Measurements from ENCODE around the gene BTBD18. TPM values are rescaled to one million over a fixed set of nuclear protein-coding genes. Genes with fewer than 3 reads are reported as not detected.
A peak's percentile ranks its signal among the peaks of the same experiment; 100 is the strongest.

Gene BTBD18
- total and polyA plus RNA-seq, 10 of the 15 experiments (the other 5 are each of a cell fraction or from before 2014, with no cell fraction given), result 0.05 to 0.58 (median 0.19) TPM; not detected in 6

GRCh38 chr11:57752954-57753353 is 1.3 kb upstream of the BTBD18 start:
- no peaks in the 10 kb centered on the region for H4K20me1 ChIP-seq (ENCODE audit: control insufficient read depth, insufficient read depth)
- no peak for FAIRE-seq
- ATAC-seq, result no peak
- no peak overlapping the region for H3K4me2 ChIP-seq (ENCODE audit: control insufficient read depth, insufficient read depth)
- intact Hi-C loops (cut with micrococcal nuclease; ENCODE audit: unreplicated experiment), result no loop called here
- H3K27ac ChIP-seq (ENCODE audit: control insufficient read depth, insufficient read depth), result no peak overlapping the region
- 95% methylated on average over 30 of the region's 30 CpGs for WGBS (ENCODE audit: insufficient coverage, insufficient replicate concordance, low lambda C conversion rate, missing lambda C conversion rate)
- in situ Hi-C loops (cut with MboI), result no loop called here
- no peak overlapping the region for H2AFZ ChIP-seq (ENCODE audit: control insufficient read depth, low read depth, low read length)
- SMC1A ChIA-PET (ENCODE audit: uncharacterized antibody, unreplicated experiment), result interaction anchor here (3.3 kb wide), 1 partner anchor 47 kb away, joined by 58 read pairs; no protein-coding TSS in a partner anchor
- no peak overlapping the region for H3K9ac ChIP-seq (ENCODE audit: control insufficient read depth, insufficient read depth, low read length)
- H3K4me1 ChIP-seq (ENCODE audit: control insufficient read depth, insufficient read depth, low read length), result no peaks in the 10 kb centered on the region
- no peaks in the 10 kb centered on the region; the same call in 2 of the 3 replicates for H3K9me3 ChIP-seq (replicated peaks; ENCODE audit: control insufficient read depth, insufficient read depth, low read length)
- TF ChIP-seq POLR2AphosphoS5 (IDR thresholded peaks at IDR 0.05; ENCODE audit: low read length) (no peak), POLR2A (IDR thresholded peaks at IDR 0.05; ENCODE audit: low read depth, low read length) (peak; percentile 62)
- CTCF ChIA-PET, result interaction anchor here (1.1 to 12.2 kb wide), 4 partner anchors 10 to 52 kb away, joined by 4 to 227 read pairs (median 23); partner anchors contain the start of gene CTNND1
- H3K4me3 ChIP-seq, result no peak overlapping the region
- DNase-seq (ENCODE audit: low read depth, low spot score), result no peak
- RAD21 ChIA-PET (ENCODE audit: unreplicated experiment), result interaction anchor here (1.1 to 3.2 kb wide), 3 partner anchors 27 to 759 kb away, joined by 3 to 69 read pairs (median 4); no protein-coding TSS in a partner anchor
- BruUV-seq (replicated peaks), result no TSS peak
- POLR2A ChIA-PET, result interaction anchor here (0.9 kb wide), 1 partner anchor 11 kb away, joined by 5 read pairs; no protein-coding TSS in a partner anchor
- H3K36me3 ChIP-seq (ENCODE audit: control insufficient read depth in 2 of 2, insufficient read depth in 2 of 2, low read length in 1 of 2), result no peaks in the 10 kb centered on the region; a peak in 1 of 4 replicates
- no peaks in the 10 kb centered on the region for H3K79me2 ChIP-seq (ENCODE audit: control insufficient read depth, insufficient read depth, low read length)
- no peaks in the 10 kb centered on the region for H3K27me3 ChIP-seq (replicated peaks in 1 of 2; ENCODE audit: control insufficient read depth in 2 of 2, insufficient read depth in 2 of 2, low read length in 1 of 2)

DNA sequence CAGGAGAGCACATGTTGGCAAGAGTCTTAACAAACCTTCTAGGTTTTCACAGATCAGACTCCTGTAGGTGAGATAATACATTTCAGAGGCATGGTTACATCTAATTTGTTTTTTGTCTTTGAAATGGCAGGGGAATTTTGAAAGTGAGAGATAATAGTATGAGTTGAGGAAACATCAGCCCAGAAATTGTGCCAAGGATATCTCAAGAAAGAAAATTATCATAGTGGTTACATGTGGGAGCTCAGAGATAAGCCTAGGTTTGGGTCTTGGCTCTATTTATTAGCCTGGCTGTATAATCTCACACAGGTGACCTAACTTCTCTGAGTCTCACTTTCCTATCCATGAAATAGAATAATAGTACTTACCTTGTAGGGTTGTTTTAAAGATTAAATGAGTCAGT is 443 bp downstream of the BTBD18 start:
- H4K20me1 ChIP-seq (ENCODE audit: control insufficient read depth, insufficient read depth), result no peaks in the 10 kb centered on the region
- no TSS peak for BruUV-seq (replicated peaks)
- POLR2A ChIA-PET, result interaction anchor here (1.0 to 1.4 kb wide), 3 partner anchors 10 to 49 kb away, joined by 3 to 6 read pairs (median 3); partner anchors contain the start of genes CTNND1 and SELENOH
- H3K9ac ChIP-seq (ENCODE audit: control insufficient read depth, insufficient read depth, low read length), result no peak overlapping the region
- ATAC-seq, result no peak; the same call in 2 of the 3 replicates
- H3K9me3 ChIP-seq (replicated peaks; ENCODE audit: control insufficient read depth, insufficient read depth, low read length), result no peaks in the 10 kb centered on the region; the same call in 2 of the 3 replicates
- H3K27ac ChIP-seq (ENCODE audit: control insufficient read depth, insufficient read depth), result no peak overlapping the region
- H3K27me3 ChIP-seq (replicated peaks in 1 of 2; ENCODE audit: control insufficient read depth in 2 of 2, insufficient read depth in 2 of 2, low read length in 1 of 2), result no peaks in the 10 kb centered on the region
- H2AFZ ChIP-seq (ENCODE audit: control insufficient read depth, low read depth, low read length), result no peak overlapping the region
- no peaks in the 10 kb centered on the region for H3K4me1 ChIP-seq (ENCODE audit: control insufficient read depth, insufficient read depth, low read length)
- CTCF ChIA-PET, result interaction anchor here (0.7 to 12.2 kb wide), 16 partner anchors 9 to 878 kb away, joined by 3 to 227 read pairs (median 4); partner anchors contain the start of genes CTNND1, MED19 and SELENOH
- RAD21 ChIA-PET (ENCODE audit: unreplicated experiment), result interaction anchor here (1.0 to 3.2 kb wide), 4 partner anchors 10 to 49 kb away, joined by 3 to 69 read pairs (median 10); partner anchors contain the start of gene CTNND1
- SMC1A ChIA-PET (ENCODE audit: uncharacterized antibody, unreplicated experiment), result interaction anchor here (0.5 to 3.3 kb wide), 19 partner anchors 9 to 774 kb away, joined by 3 to 58 read pairs (median 4); partner anchors contain the start of genes CTNND1 and SELENOH
- H3K36me3 ChIP-seq (ENCODE audit: control insufficient read depth in 2 of 2, insufficient read depth in 2 of 2, low read length in 1 of 2), result no peaks in the 10 kb centered on the region; a peak in 1 of 4 replicates
- FAIRE-seq, result no peak
- intact Hi-C loops (cut with micrococcal nuclease; ENCODE audit: unreplicated experiment), result loop anchor here (1.0 kb wide), 1 partner anchor 49 kb away; no protein-coding TSS in a partner anchor
- H3K79me2 ChIP-seq (ENCODE audit: control insufficient read depth, insufficient read depth, low read length), result no peaks in the 10 kb centered on the region
- H3K4me2 ChIP-seq (ENCODE audit: control insufficient read depth, insufficient read depth), result no peak overlapping the region
- no peak for TF ChIP-seq HDAC6 (IDR thresholded peaks at IDR 0.05; ENCODE audit: unreplicated experiment)
- TF ChIP-seq, protein P1, sequence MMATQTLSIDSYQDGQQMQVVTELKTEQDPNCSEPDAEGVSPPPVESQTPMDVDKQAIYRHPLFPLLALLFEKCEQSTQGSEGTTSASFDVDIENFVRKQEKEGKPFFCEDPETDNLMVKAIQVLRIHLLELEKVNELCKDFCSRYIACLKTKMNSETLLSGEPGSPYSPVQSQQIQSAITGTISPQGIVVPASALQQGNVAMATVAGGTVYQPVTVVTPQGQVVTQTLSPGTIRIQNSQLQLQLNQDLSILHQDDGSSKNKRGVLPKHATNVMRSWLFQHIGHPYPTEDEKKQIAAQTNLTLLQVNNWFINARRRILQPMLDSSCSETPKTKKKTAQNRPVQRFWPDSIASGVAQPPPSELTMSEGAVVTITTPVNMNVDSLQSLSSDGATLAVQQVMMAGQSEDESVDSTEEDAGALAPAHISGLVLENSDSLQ (IDR thresholded peaks at IDR 0.05), result no peak
- no peak for TF ChIP-seq KLF5 (IDR thresholded peaks at IDR 0.05; ENCODE audit: partially characterized antibody)
- no peak for TF ChIP-seq MYB (IDR thresholded peaks at IDR 0.05; ENCODE audit: borderline replicate concordance, low read depth, low read length)
- no peak for TF ChIP-seq SKIL (IDR thresholded peaks at IDR 0.05; ENCODE audit: low read depth, poor library complexity, severe bottlenecking)
- TF ChIP-seq KAT2A (conservative IDR thresholded peaks at IDR 0.05; ENCODE audit: control insufficient read depth, low read depth, low read length), result no peak
- in situ Hi-C loops (cut with MboI), result no loop called here
- no peak for DNase-seq (ENCODE audit: low read depth, low spot score)
- H3K4me3 ChIP-seq, result no peak overlapping the region
